HEK293 (cell line): ENCODE results near the gene NAT10.

Experiments
- CTCF ChIA-PET: fragments of 350-600 bp; formaldehyde crosslinking; extraction: SDS; loops from one replicate; lab custom pipeline; 2021; ENCODE audit warnings: antibody characterized with exemption; lab: Yijun Ruan, JAX
- POLR2A ChIA-PET: fragments of 300-600 bp; formaldehyde crosslinking; extraction: SDS; loops from one replicate; lab custom pipeline; 2020; ENCODE audit warnings: antibody characterized with exemption, inconsistent platforms; lab: Yijun Ruan, JAX
- H3K27ac ChIP-seq: fragments of 200-500 bp; sonication (Bioruptor generic); 2 replicates; pipeline ENCODE4 v1.5.1; 2014; ENCODE audit warnings: low read depth, low read length, control low read depth, inconsistent platforms; ENCODE audit errors: extremely low read depth
- H3K36me3 ChIP-seq, 2 experiments: fragments of 200-500 bp in 1 of 2; sonication (Bioruptor generic) in 1 of 2; 1 replicate in 1 of 2; 2 replicates in 1 of 2; pipeline ENCODE4 v1.5.1; 2014 to 2017; ENCODE audit warnings: inconsistent platforms in 2 of 2, low read length in 2 of 2; ENCODE audit not compliant: control insufficient read depth in 2 of 2, insufficient read depth in 1 of 2
- H3K4me1 ChIP-seq: fragments of 200-500 bp; sonication (Bioruptor generic); 2 replicates; pipeline ENCODE4 v1.5.1; 2014; ENCODE audit warnings: mild to moderate bottlenecking, low read length, inconsistent platforms; ENCODE audit not compliant: control insufficient read depth, insufficient read depth
- H3K4me3 ChIP-seq: 2 replicates; pipeline ENCODE4 v1.5.1; 2011; ENCODE audit warnings: low read depth, mild to moderate bottlenecking, control low read depth, low read length, moderate library complexity
- H3K9me3 ChIP-seq: fragments of 200-500 bp; sonication (Bioruptor generic); 2 replicates; pipeline ENCODE4 v1.5.1; 2014; ENCODE audit warnings: low read depth, low read length, inconsistent platforms; ENCODE audit not compliant: control insufficient read depth, insufficient read depth
- GFI1B ChIP-seq: fragments of 450-650 bp; formaldehyde crosslinking; IDR thresholded peaks from 2 replicates; pipeline ENCODE4 v1.5.1; 2016; ENCODE audit warnings: missing biosample characterization, missing genetic modification characterization
- OVOL3 ChIP-seq: fragments of 450-650 bp; formaldehyde crosslinking; IDR thresholded peaks from 2 replicates; pipeline ENCODE4 v1.5.1; 2016; ENCODE audit warnings: missing biosample characterization, missing genetic modification characterization
- RBAK ChIP-seq: fragments of 450-650 bp; formaldehyde crosslinking; IDR thresholded peaks from 2 replicates; pipeline ENCODE4 v1.5.1; 2016; ENCODE audit warnings: missing biosample characterization, missing genetic modification characterization
- ZBTB17 ChIP-seq: fragments of 450-650 bp; formaldehyde crosslinking; IDR thresholded peaks from 2 replicates; pipeline ENCODE4 v1.5.1; 2016; ENCODE audit warnings: missing biosample characterization, missing genetic modification characterization
- ZIC2 ChIP-seq: fragments of 450-650 bp; formaldehyde crosslinking; IDR thresholded peaks from 2 replicates; pipeline ENCODE4 v1.5.1; 2016; ENCODE audit warnings: missing biosample characterization, missing genetic modification characterization
- ZNF19 ChIP-seq: fragments of 450-650 bp; formaldehyde crosslinking; IDR thresholded peaks from 2 replicates; pipeline ENCODE4; 2016; ENCODE audit warnings: missing biosample characterization, missing genetic modification characterization, low read depth
- ZNF2 ChIP-seq: fragments of 450-650 bp; formaldehyde crosslinking; IDR thresholded peaks from 2 replicates; pipeline ENCODE4 v1.5.1; 2016; ENCODE audit warnings: missing biosample characterization, missing genetic modification characterization
- ZNF404 ChIP-seq: fragments of 450-650 bp; formaldehyde crosslinking; IDR thresholded peaks from 2 replicates; pipeline ENCODE4 v1.5.1; 2017; ENCODE audit warnings: missing biosample characterization, missing genetic modification characterization
- ZNF501 ChIP-seq: fragments of 450-650 bp; formaldehyde crosslinking; IDR thresholded peaks from 2 replicates; pipeline ENCODE4 v1.5.1; 2016; ENCODE audit warnings: missing biosample characterization, missing genetic modification characterization
- ZNF510 ChIP-seq: fragments of 450-650 bp; formaldehyde crosslinking; IDR thresholded peaks from 2 replicates; pipeline ENCODE4 v1.5.1; 2018; ENCODE audit warnings: mild to moderate bottlenecking, missing genetic modification characterization, missing biosample characterization; ENCODE audit not compliant: insufficient replicate concordance
- ZNF521 ChIP-seq: fragments of 450-650 bp; formaldehyde crosslinking; IDR thresholded peaks from 2 replicates; pipeline ENCODE4 v1.5.1; 2017; ENCODE audit warnings: missing biosample characterization, mild to moderate bottlenecking, missing genetic modification characterization
- ZNF623 ChIP-seq: fragments of 450-650 bp; formaldehyde crosslinking; IDR thresholded peaks from 2 replicates; pipeline ENCODE4 v1.5.1; 2016; ENCODE audit warnings: missing biosample characterization, missing genetic modification characterization
- ZNF645 ChIP-seq: fragments of 450-650 bp; formaldehyde crosslinking; IDR thresholded peaks from 2 replicates; pipeline ENCODE4; 2016; ENCODE audit warnings: missing biosample characterization, missing genetic modification characterization
- ZNF785 ChIP-seq: fragments of 450-650 bp; formaldehyde crosslinking; IDR thresholded peaks from 2 replicates; pipeline ENCODE4 v1.5.1; 2016; ENCODE audit warnings: missing biosample characterization, missing genetic modification characterization
- ZNF792 ChIP-seq: fragments of 450-650 bp; formaldehyde crosslinking; IDR thresholded peaks from 2 replicates; pipeline ENCODE4 v1.5.1; 2016; ENCODE audit warnings: missing biosample characterization, missing genetic modification characterization
- TF ChIP-seq, protein P1 (sequence below): fragments of 450-650 bp; formaldehyde crosslinking; IDR thresholded peaks from 2 replicates; pipeline ENCODE4 v1.5.1; 2016; ENCODE audit warnings: missing biosample characterization, missing genetic modification characterization
- TF ChIP-seq, protein P2 (sequence below): fragments of 450-650 bp; formaldehyde crosslinking; IDR thresholded peaks from 2 replicates; pipeline ENCODE4 v1.5.1; 2016; ENCODE audit warnings: missing biosample characterization, missing genetic modification characterization, borderline replicate concordance
- TF ChIP-seq, protein P3 (sequence below): fragments of 450-650 bp; formaldehyde crosslinking; IDR thresholded peaks from 2 replicates; pipeline ENCODE4 v1.5.1; 2016; ENCODE audit warnings: missing biosample characterization, missing genetic modification characterization

NAT10 gene

DNA sequence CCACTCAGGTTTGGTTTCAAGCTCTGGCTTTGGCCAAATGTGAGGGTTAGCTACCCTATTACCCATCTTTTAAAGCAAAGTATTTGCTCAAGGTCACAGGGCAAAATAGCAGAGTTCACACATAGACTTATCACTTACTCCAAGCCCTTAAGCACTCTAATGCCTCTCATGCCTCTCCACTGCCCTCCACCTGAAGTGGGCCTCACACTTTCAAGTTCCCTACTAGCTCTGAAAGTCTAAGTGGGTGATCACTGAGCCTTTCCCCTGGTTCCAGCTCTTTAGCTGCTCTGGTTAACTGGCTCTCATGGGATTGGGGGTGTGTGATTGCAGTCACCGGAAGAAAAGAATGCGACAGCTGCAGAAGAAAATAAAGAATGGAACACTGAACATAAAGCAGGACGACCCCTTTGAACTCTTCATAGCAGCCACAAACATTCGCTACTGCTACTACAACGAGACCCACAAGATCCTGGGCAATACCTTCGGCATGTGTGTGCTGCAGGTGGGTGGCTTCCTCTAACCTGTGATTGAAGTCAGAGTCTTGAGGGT lies 6.4 kb downstream of the NAT10 start:
- TF ChIP-seq RBAK (tag by site-specific recombination) = no peak
- no peak for TF ChIP-seq ZNF19 (tag by site-specific recombination)
- H3K9me3 ChIP-seq = no peaks in the 10 kb centered on the region
- POLR2A ChIA-PET = no interaction called here
- CTCF ChIA-PET = interaction anchor here (0.6 kb wide), 1 partner anchor 141 kb away, joined by 3 read pairs; no protein-coding TSS in a partner anchor
- no peak overlapping the region for H3K4me3 ChIP-seq
- peaks cover 22 to 88% of the 10 kb centered on the region in 2 experiments for H3K36me3 ChIP-seq
- H3K4me1 ChIP-seq = no peaks in the 10 kb centered on the region
- no peak overlapping the region for H3K27ac ChIP-seq

DNA sequence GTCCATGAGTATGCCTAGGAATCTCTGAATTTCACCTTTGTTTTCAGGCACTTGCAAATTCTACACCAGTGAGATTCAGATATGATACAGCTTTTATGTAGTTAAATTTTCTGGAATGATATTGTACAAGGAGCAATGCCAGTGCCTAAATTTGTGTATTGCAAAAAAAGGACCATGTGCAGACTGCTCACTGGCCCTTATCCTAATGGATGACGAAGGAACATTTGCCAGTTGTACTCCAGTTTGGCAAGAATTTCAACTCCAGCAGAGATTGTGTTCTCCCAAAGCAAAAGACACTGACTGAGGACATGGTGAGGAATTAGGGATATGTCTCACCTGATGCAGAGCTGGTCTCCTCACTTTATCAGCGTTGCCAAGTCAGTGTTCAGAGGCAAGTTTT lies 8.6 kb downstream of the NAT10 start:
- Histone ChIP-seq H3K27ac (no peak overlapping the region), H3K4me1 (no peaks in the 10 kb centered on the region), H3K36me3 (peaks cover 23 to 95% of the 10 kb centered on the region in 2 experiments), H3K9me3 (no peaks in the 10 kb centered on the region), H3K4me3 (no peak overlapping the region)
- POLR2A ChIA-PET = interaction anchor here (1.4 kb wide), 1 partner anchor 9 kb away, joined by 3 read pairs; the partner anchor contains the start of gene NAT10
- CTCF ChIA-PET = no interaction called here
- TF ChIP-seq OVOL3 (tag by site-specific recombination) (no peak), ZNF501 (tag by site-specific recombination) (no peak), ZNF510 (no peak), ZNF792 (tag by site-specific recombination) (no peak), ZNF785 (tag by site-specific recombination) (no peak), GFI1B (tag by site-specific recombination) (no peak), ZNF645 (tag by site-specific recombination) (no peak), ZIC2 (tag by site-specific recombination) (no peak), ZNF2 (tag by site-specific recombination) (no peak), ZBTB17 (tag by site-specific recombination) (no peak), ZNF623 (tag by site-specific recombination) (no peak), ZNF404 (tag by site-specific recombination) (no peak), ZNF521 (tag by site-specific recombination) (no peak)
- TF ChIP-seq, protein P1, sequence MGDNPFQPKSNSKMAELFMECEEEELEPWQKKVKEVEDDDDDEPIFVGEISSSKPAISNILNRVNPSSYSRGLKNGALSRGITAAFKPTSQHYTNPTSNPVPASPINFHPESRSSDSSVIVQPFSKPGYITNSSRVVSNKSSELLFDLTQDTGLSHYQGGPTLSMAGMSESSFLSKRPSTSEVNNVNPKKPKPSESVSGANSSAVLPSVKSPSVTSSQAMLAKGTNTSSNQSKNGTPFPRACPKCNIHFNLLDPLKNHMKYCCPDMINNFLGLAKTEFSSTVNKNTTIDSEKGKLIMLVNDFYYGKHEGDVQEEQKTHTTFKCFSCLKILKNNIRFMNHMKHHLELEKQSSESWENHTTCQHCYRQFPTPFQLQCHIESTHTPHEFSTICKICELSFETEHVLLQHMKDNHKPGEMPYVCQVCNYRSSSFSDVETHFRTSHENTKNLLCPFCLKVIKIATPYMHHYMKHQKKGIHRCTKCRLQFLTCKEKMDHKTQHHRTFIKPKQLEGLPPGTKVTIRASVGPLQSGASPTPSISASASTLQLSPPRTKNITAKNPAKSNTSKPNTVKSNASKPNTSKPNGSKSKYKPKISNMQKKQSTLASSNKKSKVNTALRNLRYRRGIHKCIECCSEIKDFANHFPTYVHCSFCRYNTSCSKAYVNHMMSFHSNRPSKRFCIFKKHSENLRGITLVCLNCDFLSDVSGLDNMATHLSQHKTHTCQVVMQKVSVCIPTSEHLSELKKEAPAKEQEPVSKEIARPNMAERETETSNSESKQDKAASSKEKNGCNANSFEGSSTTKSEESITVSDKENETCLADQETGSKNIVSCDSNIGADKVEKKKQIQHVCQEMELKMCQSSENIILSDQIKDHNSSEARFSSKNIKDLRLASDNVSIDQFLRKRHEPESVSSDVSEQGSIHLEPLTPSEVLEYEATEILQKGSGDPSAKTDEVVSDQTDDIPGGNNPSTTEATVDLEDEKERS (tag by site-specific recombination) = no peak
- TF ChIP-seq, protein P2, sequence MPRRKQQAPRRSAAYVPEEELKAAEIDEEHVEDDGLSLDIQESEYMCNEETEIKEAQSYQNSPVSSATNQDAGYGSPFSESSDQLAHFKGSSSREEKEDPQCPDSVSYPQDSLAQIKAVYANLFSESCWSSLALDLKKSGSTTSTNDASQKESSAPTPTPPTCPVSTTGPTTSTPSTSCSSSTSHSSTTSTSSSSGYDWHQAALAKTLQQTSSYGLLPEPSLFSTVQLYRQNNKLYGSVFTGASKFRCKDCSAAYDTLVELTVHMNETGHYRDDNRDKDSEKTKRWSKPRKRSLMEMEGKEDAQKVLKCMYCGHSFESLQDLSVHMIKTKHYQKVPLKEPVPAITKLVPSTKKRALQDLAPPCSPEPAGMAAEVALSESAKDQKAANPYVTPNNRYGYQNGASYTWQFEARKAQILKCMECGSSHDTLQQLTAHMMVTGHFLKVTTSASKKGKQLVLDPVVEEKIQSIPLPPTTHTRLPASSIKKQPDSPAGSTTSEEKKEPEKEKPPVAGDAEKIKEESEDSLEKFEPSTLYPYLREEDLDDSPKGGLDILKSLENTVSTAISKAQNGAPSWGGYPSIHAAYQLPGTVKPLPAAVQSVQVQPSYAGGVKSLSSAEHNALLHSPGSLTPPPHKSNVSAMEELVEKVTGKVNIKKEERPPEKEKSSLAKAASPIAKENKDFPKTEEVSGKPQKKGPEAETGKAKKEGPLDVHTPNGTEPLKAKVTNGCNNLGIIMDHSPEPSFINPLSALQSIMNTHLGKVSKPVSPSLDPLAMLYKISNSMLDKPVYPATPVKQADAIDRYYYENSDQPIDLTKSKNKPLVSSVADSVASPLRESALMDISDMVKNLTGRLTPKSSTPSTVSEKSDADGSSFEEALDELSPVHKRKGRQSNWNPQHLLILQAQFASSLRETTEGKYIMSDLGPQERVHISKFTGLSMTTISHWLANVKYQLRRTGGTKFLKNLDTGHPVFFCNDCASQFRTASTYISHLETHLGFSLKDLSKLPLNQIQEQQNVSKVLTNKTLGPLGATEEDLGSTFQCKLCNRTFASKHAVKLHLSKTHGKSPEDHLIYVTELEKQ (tag by site-specific recombination) = no peak
- TF ChIP-seq, protein P3, sequence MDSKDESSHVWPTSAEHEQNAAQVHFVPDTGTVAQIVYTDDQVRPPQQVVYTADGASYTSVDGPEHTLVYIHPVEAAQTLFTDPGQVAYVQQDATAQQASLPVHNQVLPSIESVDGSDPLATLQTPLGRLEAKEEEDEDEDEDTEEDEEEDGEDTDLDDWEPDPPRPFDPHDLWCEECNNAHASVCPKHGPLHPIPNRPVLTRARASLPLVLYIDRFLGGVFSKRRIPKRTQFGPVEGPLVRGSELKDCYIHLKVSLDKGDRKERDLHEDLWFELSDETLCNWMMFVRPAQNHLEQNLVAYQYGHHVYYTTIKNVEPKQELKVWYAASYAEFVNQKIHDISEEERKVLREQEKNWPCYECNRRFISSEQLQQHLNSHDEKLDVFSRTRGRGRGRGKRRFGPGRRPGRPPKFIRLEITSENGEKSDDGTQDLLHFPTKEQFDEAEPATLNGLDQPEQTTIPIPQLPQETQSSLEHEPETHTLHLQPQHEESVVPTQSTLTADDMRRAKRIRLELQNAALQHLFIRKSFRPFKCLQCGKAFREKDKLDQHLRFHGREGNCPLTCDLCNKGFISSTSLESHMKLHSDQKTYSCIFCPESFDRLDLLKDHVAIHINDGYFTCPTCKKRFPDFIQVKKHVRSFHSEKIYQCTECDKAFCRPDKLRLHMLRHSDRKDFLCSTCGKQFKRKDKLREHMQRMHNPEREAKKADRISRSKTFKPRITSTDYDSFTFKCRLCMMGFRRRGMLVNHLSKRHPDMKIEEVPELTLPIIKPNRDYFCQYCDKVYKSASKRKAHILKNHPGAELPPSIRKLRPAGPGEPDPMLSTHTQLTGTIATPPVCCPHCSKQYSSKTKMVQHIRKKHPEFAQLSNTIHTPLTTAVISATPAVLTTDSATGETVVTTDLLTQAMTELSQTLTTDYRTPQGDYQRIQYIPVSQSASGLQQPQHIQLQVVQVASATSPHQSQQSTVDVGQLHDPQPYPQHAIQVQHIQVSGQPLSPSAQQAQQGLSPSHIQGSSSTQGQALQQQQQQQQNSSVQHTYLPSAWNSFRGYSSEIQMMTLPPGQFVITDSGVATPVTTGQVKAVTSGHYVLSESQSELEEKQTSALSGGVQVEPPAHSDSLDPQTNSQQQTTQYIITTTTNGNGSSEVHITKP (tag by site-specific recombination) = no peak
- TF ChIP-seq, all 188 proteins: peak for 0
